ENCODE data around the gene EPS8.

EPS8 gene

GRCh38 chr12:15601210-15601800 is 187.9 kb downstream of the EPS8 start:
- peak; percentile 93 for DNase-seq (ENCODE audit: low read depth)

GRCh38 chr12:15600223-15600935 is 188.8 kb downstream of the EPS8 start:
- DNase-seq (ENCODE audit: low read depth) = no peak

GRCh38 chr12:15599266-15600037 is 189.7 kb downstream of the EPS8 start:
- peak; percentile 91 for DNase-seq (ENCODE audit: low read depth)

- DNase-seq (ENCODE audit: low read depth) = no peak
Measured at GRCh38 chr12:15597125-15597830, 191.9 kb downstream of the EPS8 start.

GRCh38 chr12:15596174-15596573 is 193.0 kb downstream of the EPS8 start:
- DNase-seq (ENCODE audit: low read depth) = no peak

GRCh38 chr12:15592934-15593333 is 196.3 kb downstream of the EPS8 start:
- peak; percentile 32 for DNase-seq (ENCODE audit: low read depth)

GRCh38 chr12:15591811-15592210 is 197.4 kb downstream of the EPS8 start:
- no peak for DNase-seq (ENCODE audit: low read depth)

- DNase-seq (ENCODE audit: low read depth) = peak; percentile 74
Measured at GRCh38 chr12:15590180-15590826, 198.9 kb downstream of the EPS8 start.

GRCh38 chr12:15589328-15590032 is 199.7 kb downstream of the EPS8 start:
- DNase-seq (ENCODE audit: low read depth) = peak; percentile 24

- DNase-seq (ENCODE audit: low read depth) = peak; percentile 87
Measured at GRCh38 chr12:15584366-15585041, 204.7 kb downstream of the EPS8 start.

- DNase-seq (ENCODE audit: low read depth) = no peak
Measured at GRCh38 chr12:15583804-15584203, 205.4 kb downstream of the EPS8 start.

- peak; percentile 82 for DNase-seq (ENCODE audit: low read depth)
Measured at GRCh38 chr12:15581006-15581405, 208.2 kb downstream of the EPS8 start.

- DNase-seq (ENCODE audit: low read depth) = no peak
Measured at GRCh38 chr12:15580431-15580830, 208.8 kb downstream of the EPS8 start.

GRCh38 chr12:15575671-15576541 is 213.3 kb downstream of the EPS8 start:
- no peak for DNase-seq (ENCODE audit: low read depth)

GRCh38 chr12:15574353-15574752 is 214.8 kb downstream of the EPS8 start:
- no peak for DNase-seq (ENCODE audit: low read depth)
